GM12878 (cell line): ENCODE results near the gene ARHGAP26. TPM values are rescaled to one million over a fixed set of nuclear protein-coding genes. Genes with fewer than 3 reads are reported as not detected.

Source experiments
- ATAC-seq: fragments of 200-7000 bp; cut with Tn5 transposase; 3 replicates; pipeline ENCODE4 v1.9.1; 2020; ENCODE audit warnings: mild to moderate bottlenecking, moderate library complexity
- BruUV-seq: library from RNA; stranded (reverse); fragments of 400-500 nt; replicated peaks from 2 replicates; lab custom pipeline; 2021; lab: Mats Ljungman, UMichigan
- CTCF ChIA-PET: fragments of 300-600 bp; sonication (Branson Sonifier 250); formaldehyde crosslinking; extraction: SDS; loops from one replicate; lab custom pipeline; 2021; ENCODE audit warnings: inconsistent platforms; lab: Yijun Ruan, JAX
- POLR2A ChIA-PET: fragments of 350-600 bp; formaldehyde crosslinking; extraction: SDS; loops from one replicate; lab custom pipeline; 2021; ENCODE audit warnings: inconsistent platforms; lab: Charles Lee
- RAD21 ChIA-PET: fragments of 300-600 bp; sonication (Branson Sonifier 250); formaldehyde crosslinking; loops from one replicate; lab custom pipeline; 2023; ENCODE audit warnings: antibody characterized with exemption; ENCODE audit not compliant: unreplicated experiment; lab: Charles Lee
- SMC1A ChIA-PET: fragments of 300-600 bp; sonication (Branson Sonifier 250); formaldehyde crosslinking; loops from one replicate; lab custom pipeline; 2023; ENCODE audit not compliant: unreplicated experiment, uncharacterized antibody; lab: Charles Lee
- DNase-seq: peaks from one replicate; pipeline ENCODE4 v3.0.0-alpha.2; 2011; ENCODE audit warnings: low read depth, low spot score
- FAIRE-seq: peaks from 3 replicates; lab custom pipeline; 2011; peaks lifted over from hg19 to GRCh38; lab: Jason Lieb, UNC
- H2AFZ ChIP-seq: 2 replicates; pipeline ENCODE4 v1.6.0; 2011; ENCODE audit warnings: low read depth, low read length, control low read depth; ENCODE audit not compliant: control insufficient read depth
- H3K27ac ChIP-seq: 2 replicates; pipeline ENCODE4 v1.5.1; 2011; ENCODE audit warnings: control low read depth; ENCODE audit not compliant: control insufficient read depth, insufficient read depth
- H3K27me3 ChIP-seq, 2 experiments: replicated peaks in 1 of 2; 2 replicates each; pipeline versions ENCODE4 v1.6.0 to v1.6.1; 2011; ENCODE audit warnings: low read length in 1 of 2; ENCODE audit not compliant: control insufficient read depth in 2 of 2, insufficient read depth in 2 of 2
- H3K36me3 ChIP-seq, 2 experiments: 2 replicates each; pipeline ENCODE4 v1.5.1; 2011; ENCODE audit warnings: low read length in 1 of 2; ENCODE audit not compliant: control insufficient read depth in 2 of 2, insufficient read depth in 2 of 2
- H3K4me1 ChIP-seq: 2 replicates; pipeline ENCODE4 v1.6.1; 2011; ENCODE audit warnings: mild to moderate bottlenecking, low read length, moderate library complexity, mixed read lengths; ENCODE audit not compliant: control insufficient read depth, insufficient read depth
- H3K4me2 ChIP-seq: 2 replicates; pipeline ENCODE4 v1.6.0; 2011; ENCODE audit warnings: control low read depth; ENCODE audit not compliant: control insufficient read depth, insufficient read depth
- H3K4me3 ChIP-seq: fragments of 200-600 bp; sonication (generic); 2 replicates; pipeline ENCODE4 v1.5.1; 2016
- H3K79me2 ChIP-seq: 2 replicates; pipeline ENCODE4 v1.6.0; 2011; ENCODE audit warnings: low read length; ENCODE audit not compliant: control insufficient read depth, insufficient read depth
- H3K9ac ChIP-seq: 2 replicates; pipeline ENCODE4 v1.8.0; 2011; ENCODE audit warnings: low read length, control low read depth, mixed read lengths; ENCODE audit not compliant: control insufficient read depth, insufficient read depth
- H3K9me3 ChIP-seq: replicated peaks from 3 replicates; pipeline ENCODE4 v1.5.1; 2011; ENCODE audit warnings: mild to moderate bottlenecking, low read length; ENCODE audit not compliant: control insufficient read depth, insufficient read depth
- H4K20me1 ChIP-seq: 2 replicates; pipeline ENCODE4 v1.6.0; 2011; ENCODE audit not compliant: control insufficient read depth, insufficient read depth
- IKZF1 ChIP-seq: fragments of 450-650 bp; conservative IDR thresholded peaks from 2 replicates; pipeline ENCODE4 v1.6.1; 2017; ENCODE audit warnings: antibody characterized with exemption, mild to moderate bottlenecking
- IRF3 ChIP-seq: fragments of 450-650 bp; IDR thresholded peaks from 2 replicates; pipeline ENCODE4 v1.6.1; 2014; ENCODE audit warnings: mild to moderate bottlenecking
- KDM1A ChIP-seq: fragments of 200-600 bp; sonication (generic); IDR thresholded peaks from 2 replicates; pipeline ENCODE4 v1.6.1; 2016; ENCODE audit warnings: borderline replicate concordance
- NR2C2 ChIP-seq: IDR thresholded peaks from 2 replicates; pipeline ENCODE4 v1.6.1; 2011; ENCODE audit warnings: borderline replicate concordance, low read depth; ENCODE audit not compliant: control insufficient read depth, insufficient read length
- POLR2A ChIP-seq: IDR thresholded peaks from 2 replicates; pipeline ENCODE4 v1.6.1; 2011; ENCODE audit warnings: low read depth, mild to moderate bottlenecking, low read length
- SREBF2 ChIP-seq: IDR thresholded peaks from 2 replicates; pipeline ENCODE4 v1.6.1; 2012; ENCODE audit warnings: mild to moderate bottlenecking, low read length
- TAF1 ChIP-seq: IDR thresholded peaks from 2 replicates; pipeline ENCODE4 v1.6.1; 2011; ENCODE audit warnings: mild to moderate bottlenecking, low read depth, low read length, borderline replicate concordance
- WGBS: methylation state at CpG from one replicate; pipeline ENCODE4 v1.1.6; 2016; ENCODE audit warnings: low lambda C conversion rate; ENCODE audit not compliant: insufficient replicate concordance, insufficient coverage; ENCODE audit errors: missing lambda C conversion rate; 5-methylcytosine and 5-hydroxymethylcytosine counted together
- in situ Hi-C: fragments of 300-500 bp; cut with MboI; formaldehyde crosslinking; loops from 9 replicates; pipeline ENCODE4 v1.14.3; 2018; ENCODE audit warnings: mixed read lengths
- intact Hi-C: fragments of 100-400 bp; cut with micrococcal nuclease; formaldehyde crosslinking; loops from one replicate; pipeline ENCODE4 v1.14.2; 2022; ENCODE audit not compliant: unreplicated experiment
- polyA plus RNA-seq, 11 experiments: library from polyadenylated mRNA; depleted of rRNA in 4 of 11; unstranded in 6 of 11; stranded (reverse) in 5 of 11; fragments of >200 nt; fragmentation: Nextera tagmentation in 4 of 11; fragmentation: Illumina TruSeq in 1 of 11; extraction: Ambion mirVana in 4 of 11; extraction: Trizol in 1 of 11; gene quantifications; 1 replicate in 1 of 11; 2 replicates in 10 of 11; pipeline versions ENCODE4 v1.2.1 to v1.2.3, GENCODE V29; 2011 to 2016; ENCODE audit warnings: inconsistent platforms in 2 of 11, missing spikeins in 2 of 11, low read depth in 1 of 11
- total RNA-seq, 4 experiments: library from RNA; depleted of rRNA in 3 of 4; stranded (reverse); fragments of >200 nt in 3 of 4; fragmentation: Illumina TruSeq in 1 of 4; extraction: Trizol in 1 of 4; gene quantifications; 2 replicates each; pipeline versions ENCODE4 v1.2.1 to v1.2.3, GENCODE V29; 2013 to 2021

The ARHGAP26 gene
- total and polyA plus RNA-seq, 10 of the 15 experiments (the other 5 are each of a cell fraction or from before 2014, with no cell fraction given): 9.4 to 41.5 (median 19.3) TPM

GRCh38 chr5:142736247-142736632 is 33.9 kb upstream of the ARHGAP26 start:
- ATAC-seq: no peak
- FAIRE-seq: no peak
- WGBS: 30% methylated on average over 7 of the region's 7 CpGs
- H3K4me2 ChIP-seq: no peak overlapping the region
- no peak overlapping the region for H3K9ac ChIP-seq
- H3K4me1 ChIP-seq: peaks cover 8% of the 10 kb centered on the region
- H2AFZ ChIP-seq: no peak overlapping the region
- ChIA-PET RAD21 (interaction anchor here (1.6 kb wide), 1 partner anchor 9 kb away, joined by 4 read pairs; no protein-coding TSS in a partner anchor), SMC1A (interaction anchor here (0.8 to 1.5 kb wide), 2 partner anchors 13 to 23 kb away, joined by 3 to 5 read pairs; no protein-coding TSS in a partner anchor), POLR2A (no interaction called here), CTCF (interaction anchor here (1.5 to 1.8 kb wide), 2 partner anchors 12 to 19 kb away, joined by 3 to 14 read pairs; no protein-coding TSS in a partner anchor)
- no peaks in the 10 kb centered on the region for H3K79me2 ChIP-seq
- H3K9me3 ChIP-seq: no peaks in the 10 kb centered on the region; the same call in 2 of the 3 replicates
- no peaks in the 10 kb centered on the region for H4K20me1 ChIP-seq
- no peak overlapping the region for H3K4me3 ChIP-seq
- DNase-seq: no peak
- in situ Hi-C loops: no loop called here
- no peak overlapping the region for H3K27ac ChIP-seq
- no TSS peak for BruUV-seq
- intact Hi-C loops: no loop called here
- H3K36me3 ChIP-seq: no peaks in the 10 kb centered on the region
- TF ChIP-seq IKZF1 (no peak), KDM1A (no peak), NR2C2 (no peak), SREBF2 (no peak), TAF1 (no peak), POLR2A (no peak), IRF3 (no peak)
- peaks cover 0 to 2% of the 10 kb centered on the region in 2 experiments; a peak in 1 of 4 replicates for H3K27me3 ChIP-seq
